ENCODE measurements around the gene CUL1. TPM values are rescaled to one million over a fixed set of nuclear protein-coding genes. Genes with fewer than 3 reads are reported as not detected.

CUL1 gene
- total and polyA plus RNA-seq, 5 donors from 2014 or later, result 41.4 to 56.9 (median 47.7) TPM

- Histone ChIP-seq H3K27me3 (ENCODE audit: control insufficient read depth, insufficient read depth, low read length) (no peaks in the 10 kb centered on the region), H3K36me3 (ENCODE audit: control insufficient read depth, insufficient read depth, low read length) (peaks cover 90% of the 10 kb centered on the region), H3K27ac (ENCODE audit: insufficient read depth, low read length, poor library complexity, severe bottlenecking) (no peak overlapping the region), H3K4me1 (ENCODE audit: control insufficient read depth, insufficient read depth, low read length, poor library complexity, severe bottlenecking) (no peaks in the 10 kb centered on the region), H3K9me3 (ENCODE audit: control insufficient read depth in 2 of 2, low read length in 2 of 2) (no peaks in the 10 kb centered on the region), H3K4me3 (ENCODE audit: low read depth, low read length) (no peak overlapping the region)
- H3K27ac Mint-ChIP-seq, result peak overlapping the region in 1 of 3 donors; percentile 56
- H3K4me3 Mint-ChIP-seq, result no peak overlapping the region
- no peak for ATAC-seq (ENCODE audit: low read depth in 2 of 2)
- peaks cover 60% of the 10 kb centered on the region for H3K36me3 Mint-ChIP-seq
- peaks cover 0 to 7% (median 3%) of the 10 kb centered on the region in 4 donors for H3K4me1 Mint-ChIP-seq
- H3K9me3 Mint-ChIP-seq, result no peaks in the 10 kb centered on the region
- DNase-seq, result no peak
- no peaks in the 10 kb centered on the region for H3K27me3 Mint-ChIP-seq
Observed at GRCh38 chr7:148789220-148789619, 90.5 kb downstream of the CUL1 start.

- H3K9me3 Mint-ChIP-seq, result no peaks in the 10 kb centered on the region
- Histone ChIP-seq H3K9me3 (ENCODE audit: control insufficient read depth in 2 of 2, low read length in 2 of 2) (no peaks in the 10 kb centered on the region), H3K4me3 (ENCODE audit: low read depth, low read length) (no peak overlapping the region), H3K4me1 (ENCODE audit: control insufficient read depth, insufficient read depth, low read length, poor library complexity, severe bottlenecking) (no peaks in the 10 kb centered on the region), H3K27me3 (ENCODE audit: control insufficient read depth, insufficient read depth, low read length) (no peaks in the 10 kb centered on the region), H3K27ac (ENCODE audit: insufficient read depth, low read length, poor library complexity, severe bottlenecking) (no peak overlapping the region), H3K36me3 (ENCODE audit: control insufficient read depth, insufficient read depth, low read length) (peaks cover 87% of the 10 kb centered on the region)
- no peak overlapping the region for H3K4me3 Mint-ChIP-seq
- H3K36me3 Mint-ChIP-seq, result peaks cover 60% of the 10 kb centered on the region
- H3K4me1 Mint-ChIP-seq, result peaks cover 0 to 7% (median 3%) of the 10 kb centered on the region in 4 donors
- no peak for ATAC-seq (ENCODE audit: low read depth in 2 of 2)
- no peak for DNase-seq
- H3K27me3 Mint-ChIP-seq, result no peaks in the 10 kb centered on the region
- peak overlapping the region in 1 of 3 donors; percentile 26 for H3K27ac Mint-ChIP-seq
Observed at GRCh38 chr7:148790131-148790726, 91.5 kb downstream of the CUL1 start.

- Histone ChIP-seq H3K27me3 (ENCODE audit: control insufficient read depth, insufficient read depth, low read length) (no peaks in the 10 kb centered on the region), H3K4me3 (ENCODE audit: low read depth, low read length) (no peak overlapping the region), H3K27ac (ENCODE audit: insufficient read depth, low read length, poor library complexity, severe bottlenecking) (no peak overlapping the region), H3K9me3 (ENCODE audit: control insufficient read depth in 2 of 2, low read length in 2 of 2) (no peaks in the 10 kb centered on the region), H3K36me3 (ENCODE audit: control insufficient read depth, insufficient read depth, low read length) (peaks cover 84% of the 10 kb centered on the region), H3K4me1 (ENCODE audit: control insufficient read depth, insufficient read depth, low read length, poor library complexity, severe bottlenecking) (no peaks in the 10 kb centered on the region)
- Mint-ChIP-seq H3K9me3 (no peaks in the 10 kb centered on the region), H3K27ac (no peak overlapping the region), H3K27me3 (no peaks in the 10 kb centered on the region), H3K4me3 (no peak overlapping the region), H3K4me1 (peaks cover 0 to 7% (median 3%) of the 10 kb centered on the region in 4 donors), H3K36me3 (peaks cover 58% of the 10 kb centered on the region)
- DNase-seq, result no peak
- ATAC-seq (ENCODE audit: low read depth in 2 of 2), result no peak
Observed at GRCh38 chr7:148790850-148791249, 92.1 kb downstream of the CUL1 start.

- peaks cover 84% of the 10 kb centered on the region for H3K36me3 ChIP-seq (ENCODE audit: control insufficient read depth, insufficient read depth, low read length)
- Mint-ChIP-seq H3K36me3 (peaks cover 60% of the 10 kb centered on the region), H3K4me1 (peaks cover 0 to 11% (median 3%) of the 10 kb centered on the region in 4 donors), H3K27me3 (no peaks in the 10 kb centered on the region), H3K4me3 (no peak overlapping the region), H3K27ac (no peak overlapping the region), H3K9me3 (no peaks in the 10 kb centered on the region)
- ATAC-seq (ENCODE audit: low read depth in 2 of 2) (no peak), DNase-seq (no peak)
- H3K27me3 ChIP-seq (ENCODE audit: control insufficient read depth, insufficient read depth, low read length), result no peaks in the 10 kb centered on the region
- H3K27ac ChIP-seq (ENCODE audit: insufficient read depth, low read length, poor library complexity, severe bottlenecking), result no peak overlapping the region
- no peaks in the 10 kb centered on the region for H3K9me3 ChIP-seq (ENCODE audit: control insufficient read depth in 2 of 2, low read length in 2 of 2)
- H3K4me3 ChIP-seq (ENCODE audit: low read depth, low read length), result no peak overlapping the region
- no peaks in the 10 kb centered on the region for H3K4me1 ChIP-seq (ENCODE audit: control insufficient read depth, insufficient read depth, low read length, poor library complexity, severe bottlenecking)
Observed at GRCh38 chr7:148791546-148791945, 92.8 kb downstream of the CUL1 start.

GRCh38 chr7:148793590-148793989 lies 94.9 kb downstream of the CUL1 start:
- Mint-ChIP-seq H3K27ac (peak overlapping the region in 1 of 3 donors; percentile 4), H3K4me3 (no peak overlapping the region), H3K27me3 (no peaks in the 10 kb centered on the region), H3K4me1 (peaks cover 0 to 9% (median 3%) of the 10 kb centered on the region in 4 donors), H3K36me3 (peaks cover 54% of the 10 kb centered on the region), H3K9me3 (no peaks in the 10 kb centered on the region)
- peaks cover 86% of the 10 kb centered on the region for H3K36me3 ChIP-seq (ENCODE audit: control insufficient read depth, insufficient read depth, low read length)
- H3K27me3 ChIP-seq (ENCODE audit: control insufficient read depth, insufficient read depth, low read length), result no peaks in the 10 kb centered on the region
- ATAC-seq (ENCODE audit: low read depth in 2 of 2) (no peak), DNase-seq (no peak)
- H3K4me1 ChIP-seq (ENCODE audit: control insufficient read depth, insufficient read depth, low read length, poor library complexity, severe bottlenecking), result no peaks in the 10 kb centered on the region
- H3K27ac ChIP-seq (ENCODE audit: insufficient read depth, low read length, poor library complexity, severe bottlenecking), result no peak overlapping the region
- no peak overlapping the region for H3K4me3 ChIP-seq (ENCODE audit: low read depth, low read length)
- no peaks in the 10 kb centered on the region for H3K9me3 ChIP-seq (ENCODE audit: control insufficient read depth in 2 of 2, low read length in 2 of 2)

GRCh38 chr7:148794476-148794875 lies 95.8 kb downstream of the CUL1 start:
- H3K9me3 Mint-ChIP-seq, result no peaks in the 10 kb centered on the region
- Histone ChIP-seq H3K36me3 (ENCODE audit: control insufficient read depth, insufficient read depth, low read length) (peaks cover 86% of the 10 kb centered on the region), H3K9me3 (ENCODE audit: control insufficient read depth in 2 of 2, low read length in 2 of 2) (no peaks in the 10 kb centered on the region), H3K27me3 (ENCODE audit: control insufficient read depth, insufficient read depth, low read length) (no peaks in the 10 kb centered on the region), H3K4me3 (ENCODE audit: low read depth, low read length) (no peak overlapping the region), H3K27ac (ENCODE audit: insufficient read depth, low read length, poor library complexity, severe bottlenecking) (no peak overlapping the region), H3K4me1 (ENCODE audit: control insufficient read depth, insufficient read depth, low read length, poor library complexity, severe bottlenecking) (no peaks in the 10 kb centered on the region)
- H3K4me1 Mint-ChIP-seq, result peaks cover 0 to 7% (median 3%) of the 10 kb centered on the region in 4 donors
- no peaks in the 10 kb centered on the region for H3K27me3 Mint-ChIP-seq
- peaks cover 54% of the 10 kb centered on the region for H3K36me3 Mint-ChIP-seq
- ATAC-seq (ENCODE audit: low read depth in 2 of 2), result no peak
- H3K27ac Mint-ChIP-seq, result no peak overlapping the region
- no peak for DNase-seq
- no peak overlapping the region for H3K4me3 Mint-ChIP-seq

- Histone ChIP-seq H3K4me1 (ENCODE audit: control insufficient read depth, insufficient read depth, low read length, poor library complexity, severe bottlenecking) (no peaks in the 10 kb centered on the region), H3K36me3 (ENCODE audit: control insufficient read depth, insufficient read depth, low read length) (peaks cover 84% of the 10 kb centered on the region), H3K4me3 (ENCODE audit: low read depth, low read length) (no peak overlapping the region), H3K9me3 (ENCODE audit: control insufficient read depth in 2 of 2, low read length in 2 of 2) (no peaks in the 10 kb centered on the region), H3K27ac (ENCODE audit: insufficient read depth, low read length, poor library complexity, severe bottlenecking) (no peak overlapping the region), H3K27me3 (ENCODE audit: control insufficient read depth, insufficient read depth, low read length) (no peaks in the 10 kb centered on the region)
- Mint-ChIP-seq H3K9me3 (no peaks in the 10 kb centered on the region), H3K27ac (peak overlapping the region in 1 of 3 donors; percentile 32), H3K4me1 (peaks cover 0 to 10% (median 3%) of the 10 kb centered on the region in 4 donors), H3K36me3 (peaks cover 52% of the 10 kb centered on the region), H3K27me3 (no peaks in the 10 kb centered on the region), H3K4me3 (no peak overlapping the region)
- ATAC-seq (ENCODE audit: low read depth in 2 of 2) (no peak), DNase-seq (no peak)
Observed at GRCh38 chr7:148796841-148797240, 98.1 kb downstream of the CUL1 start.

- H3K4me1 Mint-ChIP-seq, result peaks cover 0 to 8% (median 0%) of the 10 kb centered on the region in 4 donors
- no peak overlapping the region for H3K4me3 ChIP-seq (ENCODE audit: low read depth, low read length)
- H3K27ac Mint-ChIP-seq, result peak overlapping the region in 2 of 3 donors; percentile 48 to 57
- H3K36me3 Mint-ChIP-seq, result peaks cover 42% of the 10 kb centered on the region
- H3K36me3 ChIP-seq (ENCODE audit: control insufficient read depth, insufficient read depth, low read length), result peaks cover 61% of the 10 kb centered on the region
- ATAC-seq (ENCODE audit: low read depth in 2 of 2) (no peak), DNase-seq (no peak)
- H3K9me3 ChIP-seq (ENCODE audit: control insufficient read depth in 2 of 2, low read length in 2 of 2), result no peaks in the 10 kb centered on the region
- H3K9me3 Mint-ChIP-seq, result no peaks in the 10 kb centered on the region
- no peaks in the 10 kb centered on the region for H3K27me3 Mint-ChIP-seq
- no peak overlapping the region for H3K27ac ChIP-seq (ENCODE audit: insufficient read depth, low read length, poor library complexity, severe bottlenecking)
- H3K4me1 ChIP-seq (ENCODE audit: control insufficient read depth, insufficient read depth, low read length, poor library complexity, severe bottlenecking), result no peaks in the 10 kb centered on the region
- H3K4me3 Mint-ChIP-seq, result no peak overlapping the region
- no peaks in the 10 kb centered on the region for H3K27me3 ChIP-seq (ENCODE audit: control insufficient read depth, insufficient read depth, low read length)
Observed at GRCh38 chr7:148799893-148800555, 101.3 kb downstream of the CUL1 start.

All from CD4-positive, CD25-positive, alpha-beta regulatory T cell (primary cell).